Astrocyte of the cerebellum (primary cell): Measurements from ENCODE around the gene JKAMP.

Source experiments
- DNase-seq: peaks from one replicate; pipeline ENCODE4 v3.0.0-alpha.2; 2011; ENCODE audit warnings: low read depth
- H3K4me3 ChIP-seq: 2 replicates; pipeline ENCODE4 v1.5.1; 2011; ENCODE audit warnings: mild to moderate bottlenecking, low read depth, low read length, moderate library complexity
- in situ Hi-C: cut with HindIII; loops from 2 replicates; pipeline ENCODE4 v1.10.0; 2017; ENCODE audit warnings: low sequenced_read_pairs
- TF ChIP-seq, protein P1 (sequence below): IDR thresholded peaks from 2 replicates; pipeline ENCODE4 v1.5.1; 2012; ENCODE audit warnings: low read length, low read depth, moderate library complexity, mild to moderate bottlenecking; ENCODE audit errors: missing control alignments

The JKAMP gene

DNA sequence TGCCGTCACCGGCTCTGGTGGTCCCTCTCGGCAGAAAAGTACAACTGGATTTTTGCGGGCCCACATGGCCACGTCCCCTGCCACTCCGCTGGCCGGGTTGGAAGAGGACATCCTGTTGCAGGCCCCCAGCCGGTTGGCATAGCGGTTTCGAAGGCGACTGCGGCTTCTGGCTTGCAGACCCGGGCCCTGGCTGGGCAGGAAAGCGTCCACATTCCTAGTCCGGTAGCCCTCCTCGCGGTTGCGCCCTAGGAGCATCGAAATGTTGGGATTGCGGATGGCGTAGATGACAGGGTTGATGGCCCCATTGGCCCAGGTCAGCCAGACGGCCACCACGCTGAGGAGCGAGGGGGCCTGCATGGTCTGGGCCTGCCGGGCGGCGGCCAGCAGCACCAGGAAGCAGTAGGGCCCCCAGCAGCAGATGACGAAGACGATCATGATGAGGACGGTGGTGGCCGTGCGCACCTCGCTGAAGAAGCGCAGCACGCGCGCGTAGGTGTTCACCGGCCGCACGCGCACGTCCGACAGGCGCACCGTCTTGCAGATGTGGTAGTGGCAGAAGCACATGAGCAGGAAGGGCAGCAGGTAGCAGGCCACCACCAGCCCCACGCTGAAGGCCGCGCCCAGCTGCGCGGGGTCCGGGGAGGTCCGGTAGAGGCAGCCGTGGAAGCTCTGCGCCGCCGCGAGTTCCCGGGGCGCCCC, 20.4 kb upstream of the JKAMP start:
- TF ChIP-seq, protein P1, sequence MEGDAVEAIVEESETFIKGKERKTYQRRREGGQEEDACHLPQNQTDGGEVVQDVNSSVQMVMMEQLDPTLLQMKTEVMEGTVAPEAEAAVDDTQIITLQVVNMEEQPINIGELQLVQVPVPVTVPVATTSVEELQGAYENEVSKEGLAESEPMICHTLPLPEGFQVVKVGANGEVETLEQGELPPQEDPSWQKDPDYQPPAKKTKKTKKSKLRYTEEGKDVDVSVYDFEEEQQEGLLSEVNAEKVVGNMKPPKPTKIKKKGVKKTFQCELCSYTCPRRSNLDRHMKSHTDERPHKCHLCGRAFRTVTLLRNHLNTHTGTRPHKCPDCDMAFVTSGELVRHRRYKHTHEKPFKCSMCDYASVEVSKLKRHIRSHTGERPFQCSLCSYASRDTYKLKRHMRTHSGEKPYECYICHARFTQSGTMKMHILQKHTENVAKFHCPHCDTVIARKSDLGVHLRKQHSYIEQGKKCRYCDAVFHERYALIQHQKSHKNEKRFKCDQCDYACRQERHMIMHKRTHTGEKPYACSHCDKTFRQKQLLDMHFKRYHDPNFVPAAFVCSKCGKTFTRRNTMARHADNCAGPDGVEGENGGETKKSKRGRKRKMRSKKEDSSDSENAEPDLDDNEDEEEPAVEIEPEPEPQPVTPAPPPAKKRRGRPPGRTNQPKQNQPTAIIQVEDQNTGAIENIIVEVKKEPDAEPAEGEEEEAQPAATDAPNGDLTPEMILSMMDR, result no peak
- H3K4me3 ChIP-seq, result peak overlapping the region; percentile 47
- no peak for DNase-seq
- in situ Hi-C loops, result no loop called here

DNA sequence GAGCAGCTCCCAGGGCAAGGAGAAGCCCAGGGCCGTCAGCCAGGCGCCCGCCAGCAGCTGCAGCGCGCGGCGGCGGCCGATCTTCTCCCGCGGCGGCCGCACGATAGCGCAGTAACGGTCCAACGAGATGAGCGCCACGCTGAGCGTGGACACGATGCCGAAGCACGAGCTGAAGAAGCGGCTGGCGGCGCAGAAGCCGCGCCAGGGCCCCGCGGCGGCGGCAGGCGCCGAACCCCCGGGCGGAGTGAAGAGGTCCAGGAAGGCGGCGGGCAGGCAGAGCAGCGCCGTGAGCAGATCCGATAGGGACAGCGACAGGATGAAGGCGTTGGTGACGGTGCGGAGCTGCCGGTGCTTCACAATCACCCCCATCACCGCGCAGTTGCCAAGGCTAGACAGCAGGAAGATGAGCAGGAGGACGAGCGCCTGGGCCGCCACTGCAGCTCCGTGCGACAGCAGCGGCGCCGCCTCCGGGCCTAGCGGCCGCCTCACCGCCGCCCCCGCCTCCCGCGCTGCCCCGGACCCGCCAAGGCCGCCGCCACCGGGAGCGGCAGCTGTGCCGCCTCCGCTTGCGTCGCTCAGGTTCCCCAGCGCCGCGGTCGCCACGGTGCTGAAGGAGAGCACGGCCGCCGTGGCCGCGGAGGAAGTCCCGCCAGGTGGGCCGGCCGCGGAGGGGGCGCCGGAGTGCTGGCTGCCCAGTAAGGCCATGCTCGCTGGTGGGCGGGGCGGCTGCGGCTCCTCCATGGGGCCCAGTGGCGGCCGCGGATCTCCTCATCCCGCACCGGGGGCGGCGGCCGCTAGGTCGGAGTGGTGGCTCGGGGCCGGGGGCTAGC, 19.6 kb upstream of the JKAMP start:
- in situ Hi-C loops, result no loop called here
- TF ChIP-seq, protein P1, result no peak
- peak overlapping the region; percentile 47 for H3K4me3 ChIP-seq
- no peak for DNase-seq

DNA sequence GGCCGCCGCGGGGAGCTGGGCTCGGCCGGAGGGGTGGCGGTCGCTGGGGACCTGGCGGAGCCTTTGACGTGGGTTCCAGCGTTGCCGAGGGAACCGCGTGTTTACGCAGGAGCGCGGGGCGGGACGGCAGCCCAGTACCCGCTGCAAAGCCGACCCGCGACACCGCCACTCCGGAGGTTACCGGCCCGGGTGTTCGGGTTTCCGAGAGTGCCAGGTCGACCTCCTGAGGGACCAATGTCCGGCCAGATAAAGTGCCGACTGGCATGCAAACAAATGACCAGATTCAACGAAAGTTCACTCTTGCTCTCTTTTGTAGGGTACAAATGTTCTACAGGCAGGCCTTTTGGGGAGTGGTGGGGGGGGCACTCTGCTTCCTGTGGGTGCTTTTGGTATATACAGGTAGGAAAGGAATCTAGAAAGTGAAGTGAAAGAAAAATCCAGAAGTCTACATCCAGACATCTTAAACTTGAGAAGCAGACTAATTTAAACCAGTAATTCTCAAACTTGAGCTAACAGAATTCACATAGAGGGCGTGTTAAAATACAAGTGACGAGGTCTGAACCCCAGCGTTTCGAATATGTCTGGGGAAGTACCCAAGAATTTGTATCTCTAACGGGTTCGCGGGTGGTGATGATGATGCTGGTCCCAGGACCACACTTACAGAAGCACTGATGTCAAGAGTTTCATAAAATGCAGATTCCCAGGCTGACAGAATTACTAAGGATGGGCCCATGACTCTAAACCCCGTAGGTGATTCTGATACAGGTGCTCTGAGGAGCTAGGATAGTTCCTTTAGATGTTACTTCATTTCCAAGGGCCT, 18.8 kb upstream of the JKAMP start, which contains the start of gene GPR135:
GPR135 (minus strand) TSS at position 65 of the 820 bp plus-strand sequence. CDS start 154 bp downstream, outside the sequence.
- peak within 1 kb of the TSS; percentile 47 for H3K4me3 ChIP-seq
- in situ Hi-C loops, result no loop called here
- TF ChIP-seq, protein P1, result no peak
- DNase-seq, result no peak

DNA sequence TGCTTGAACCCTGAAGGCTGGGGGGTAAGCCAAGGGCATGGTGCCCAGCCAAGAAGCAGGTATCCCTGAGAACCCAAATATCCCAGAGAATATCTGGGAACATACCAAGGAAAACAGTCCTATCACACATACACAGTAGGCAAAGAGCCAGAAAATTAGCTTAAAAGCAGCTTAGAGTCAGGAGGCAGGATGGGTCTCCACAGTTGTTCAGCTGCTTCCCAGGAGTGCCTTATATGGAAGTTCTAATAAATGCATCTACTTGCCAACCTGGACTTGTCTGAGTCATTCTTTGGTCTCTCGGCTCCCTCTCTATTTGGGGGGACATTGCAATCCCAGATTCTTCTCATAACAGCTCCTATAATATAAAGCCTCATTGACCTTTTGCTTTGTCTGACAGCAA, 10.1 kb upstream of the JKAMP start:
- peak; percentile 68 for DNase-seq
- TF ChIP-seq, protein P1, result no peak
- no peak overlapping the region for H3K4me3 ChIP-seq
- in situ Hi-C loops, result no loop called here

- in situ Hi-C loops, result no loop called here
- TF ChIP-seq, protein P1, result no peak
- no peak overlapping the region for H3K4me3 ChIP-seq
- DNase-seq, result no peak
Observed at GRCh38 chr14:59475709-59476108, 8.6 kb upstream of the JKAMP start.

DNA sequence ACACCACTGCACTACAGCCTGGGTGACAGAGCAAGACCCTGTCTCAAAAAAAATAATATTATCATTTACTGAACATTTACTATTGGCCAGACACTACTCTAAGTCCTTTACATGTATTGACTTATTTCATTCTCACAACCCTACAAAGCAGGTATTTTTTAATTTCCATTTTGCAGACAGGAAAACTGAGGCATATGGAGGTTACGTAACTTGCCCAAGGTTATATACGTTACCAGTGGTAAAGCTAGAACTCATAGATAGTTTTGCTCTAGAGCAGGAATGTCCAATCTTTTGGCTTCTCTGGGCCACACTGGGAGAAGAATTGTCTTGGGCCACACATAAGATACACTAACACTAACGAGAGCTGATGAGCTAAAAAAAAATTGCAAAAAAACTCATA, 5.8 kb upstream of the JKAMP start:
- TF ChIP-seq, protein P1, result no peak
- in situ Hi-C loops, result no loop called here
- H3K4me3 ChIP-seq, result no peak overlapping the region
- DNase-seq, result no peak
